ENCODE measurements around the gene SHC3. TPM values are rescaled to one million over a fixed set of nuclear protein-coding genes. Genes with fewer than 3 reads are reported as not detected.

Gene SHC3
- total RNA-seq, 2 experiments from 2014 or later = 0.03 TPM; not detected in 1

GRCh38 chr9:89179895-89180734 lies 1.5 kb upstream of the SHC3 start:
- H3K4me2 ChIP-seq (ENCODE audit: low read length) = no peak overlapping the region
- BruUV-seq (replicated peaks) = no TSS peak
- no peaks in the 10 kb centered on the region for H3K9me2 ChIP-seq (ENCODE audit: insufficient read depth, low read length)
- no peak overlapping the region for H3K27ac ChIP-seq (ENCODE audit: low read depth, low read length, poor library complexity, severe bottlenecking)
- H4K20me1 ChIP-seq (ENCODE audit: insufficient read depth, low read length) = no peaks in the 10 kb centered on the region
- ChIA-PET POLR2A (no interaction called here), CTCF (ENCODE audit: unreplicated experiment) (no interaction called here)
- no peak overlapping the region for H3K4me3 ChIP-seq (ENCODE audit: low read depth, low read length, poor library complexity, severe bottlenecking)
- no peaks in the 10 kb centered on the region for H3K9me3 ChIP-seq (ENCODE audit: low read length)
- H3K36me3 ChIP-seq (ENCODE audit: insufficient read depth, low read length) = no peaks in the 10 kb centered on the region
- no peak for DNase-seq (ENCODE audit: low spot score)
- TF ChIP-seq, protein P1, sequence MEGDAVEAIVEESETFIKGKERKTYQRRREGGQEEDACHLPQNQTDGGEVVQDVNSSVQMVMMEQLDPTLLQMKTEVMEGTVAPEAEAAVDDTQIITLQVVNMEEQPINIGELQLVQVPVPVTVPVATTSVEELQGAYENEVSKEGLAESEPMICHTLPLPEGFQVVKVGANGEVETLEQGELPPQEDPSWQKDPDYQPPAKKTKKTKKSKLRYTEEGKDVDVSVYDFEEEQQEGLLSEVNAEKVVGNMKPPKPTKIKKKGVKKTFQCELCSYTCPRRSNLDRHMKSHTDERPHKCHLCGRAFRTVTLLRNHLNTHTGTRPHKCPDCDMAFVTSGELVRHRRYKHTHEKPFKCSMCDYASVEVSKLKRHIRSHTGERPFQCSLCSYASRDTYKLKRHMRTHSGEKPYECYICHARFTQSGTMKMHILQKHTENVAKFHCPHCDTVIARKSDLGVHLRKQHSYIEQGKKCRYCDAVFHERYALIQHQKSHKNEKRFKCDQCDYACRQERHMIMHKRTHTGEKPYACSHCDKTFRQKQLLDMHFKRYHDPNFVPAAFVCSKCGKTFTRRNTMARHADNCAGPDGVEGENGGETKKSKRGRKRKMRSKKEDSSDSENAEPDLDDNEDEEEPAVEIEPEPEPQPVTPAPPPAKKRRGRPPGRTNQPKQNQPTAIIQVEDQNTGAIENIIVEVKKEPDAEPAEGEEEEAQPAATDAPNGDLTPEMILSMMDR (conservative IDR thresholded peaks at IDR 0.05; ENCODE audit: low read length) = no peak
- TF ChIP-seq EZH2phosphoT487 (IDR thresholded peaks at IDR 0.05; ENCODE audit: borderline replicate concordance, low read depth, low read length) = no peak
- H3K4me1 ChIP-seq (ENCODE audit: insufficient read depth, low read length, poor library complexity, severe bottlenecking) = no peaks in the 10 kb centered on the region
- intact Hi-C loops (cut with micrococcal nuclease; ENCODE audit: unreplicated experiment) = no loop called here
- H3K79me2 ChIP-seq (ENCODE audit: insufficient read depth, low read depth, low read length) = no peaks in the 10 kb centered on the region
- H2AFZ ChIP-seq (ENCODE audit: low read length) = no peak overlapping the region

GRCh38 chr9:89179540-89179894 lies 899 bp upstream of the SHC3 start:
- intact Hi-C loops (cut with micrococcal nuclease; ENCODE audit: unreplicated experiment) = no loop called here
- Histone ChIP-seq H3K9me3 (ENCODE audit: low read length) (no peaks in the 10 kb centered on the region), H3K4me3 (ENCODE audit: low read depth, low read length, poor library complexity, severe bottlenecking) (no peak overlapping the region), H2AFZ (ENCODE audit: low read length) (no peak overlapping the region), H3K9me2 (ENCODE audit: insufficient read depth, low read length) (no peaks in the 10 kb centered on the region), H3K79me2 (ENCODE audit: insufficient read depth, low read depth, low read length) (no peaks in the 10 kb centered on the region), H4K20me1 (ENCODE audit: insufficient read depth, low read length) (no peaks in the 10 kb centered on the region), H3K4me2 (ENCODE audit: low read length) (no peak overlapping the region), H3K36me3 (ENCODE audit: insufficient read depth, low read length) (no peaks in the 10 kb centered on the region), H3K27ac (ENCODE audit: low read depth, low read length, poor library complexity, severe bottlenecking) (no peak overlapping the region), H3K4me1 (ENCODE audit: insufficient read depth, low read length, poor library complexity, severe bottlenecking) (no peaks in the 10 kb centered on the region)
- CTCF ChIA-PET (ENCODE audit: unreplicated experiment) = no interaction called here
- no peak for TF ChIP-seq EZH2phosphoT487 (IDR thresholded peaks at IDR 0.05; ENCODE audit: borderline replicate concordance, low read depth, low read length)
- TF ChIP-seq, protein P1 (conservative IDR thresholded peaks at IDR 0.05; ENCODE audit: low read length) = no peak
- DNase-seq (ENCODE audit: low spot score) = no peak
- POLR2A ChIA-PET = no interaction called here
- BruUV-seq (replicated peaks) = no TSS peak

GRCh38 chr9:89178830-89179539 lies 367 bp upstream of the SHC3 start:
- H3K9me3 ChIP-seq (ENCODE audit: low read length) = no peaks in the 10 kb centered on the region
- CTCF ChIA-PET (ENCODE audit: unreplicated experiment) = no interaction called here

More at GRCh38 chr9:89178830-89179539, 367 bp upstream of the SHC3 start:
- no peak overlapping the region for H3K27ac ChIP-seq (ENCODE audit: low read depth, low read length, poor library complexity, severe bottlenecking)
- no TSS peak for BruUV-seq (replicated peaks)
- no peak overlapping the region for H3K4me2 ChIP-seq (ENCODE audit: low read length)
- no peak for DNase-seq (ENCODE audit: low spot score)
- H3K36me3 ChIP-seq (ENCODE audit: insufficient read depth, low read length) = no peaks in the 10 kb centered on the region
- intact Hi-C loops (cut with micrococcal nuclease; ENCODE audit: unreplicated experiment) = no loop called here
- no peaks in the 10 kb centered on the region for H4K20me1 ChIP-seq (ENCODE audit: insufficient read depth, low read length)
- no peaks in the 10 kb centered on the region for H3K9me2 ChIP-seq (ENCODE audit: insufficient read depth, low read length)
- H3K4me3 ChIP-seq (ENCODE audit: low read depth, low read length, poor library complexity, severe bottlenecking) = no peak overlapping the region
- H3K79me2 ChIP-seq (ENCODE audit: insufficient read depth, low read depth, low read length) = no peaks in the 10 kb centered on the region
- no peaks in the 10 kb centered on the region for H3K4me1 ChIP-seq (ENCODE audit: insufficient read depth, low read length, poor library complexity, severe bottlenecking)
- H2AFZ ChIP-seq (ENCODE audit: low read length) = no peak overlapping the region
- POLR2A ChIA-PET = no interaction called here
- TF ChIP-seq, protein P1 (conservative IDR thresholded peaks at IDR 0.05; ENCODE audit: low read length) = no peak
- TF ChIP-seq EZH2phosphoT487 (IDR thresholded peaks at IDR 0.05; ENCODE audit: borderline replicate concordance, low read depth, low read length) = no peak
